ENCODE results near the gene PRKCQ. TPM values are rescaled to one million over a fixed set of nuclear protein-coding genes. Genes with fewer than 3 reads are reported as not detected.

PRKCQ gene
- total RNA-seq, 2 donors from 2014 or later, result 0.33 to 6.0 TPM

DNA sequence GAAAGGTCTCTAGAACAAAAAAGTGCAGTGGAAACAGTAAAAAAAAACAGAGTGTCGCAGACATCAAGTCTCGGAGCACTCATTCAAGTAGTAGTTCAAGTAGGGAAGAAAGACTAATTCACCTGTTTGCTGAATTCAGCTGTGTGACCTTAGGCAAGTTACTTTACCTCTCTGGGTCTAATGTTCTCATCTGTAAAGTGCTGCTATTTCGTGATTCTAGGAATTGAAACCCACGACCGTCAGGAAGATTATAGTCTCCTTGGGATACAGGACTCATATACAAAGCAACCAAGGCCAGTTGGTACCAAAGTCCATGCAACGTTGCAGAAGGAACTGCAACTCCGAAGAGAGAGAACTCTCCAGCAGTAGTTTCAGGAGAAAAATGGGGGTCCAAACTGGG is 26.1 kb downstream of the PRKCQ start:
- ATAC-seq (no peak), DNase-seq (no peak)
- no peaks in the 10 kb centered on the region for H3K9me3 ChIP-seq
- H3K27ac ChIP-seq, result no peak overlapping the region
- H3K36me3 ChIP-seq (replicated peaks in 1 of 2; ENCODE audit: insufficient read depth in 1 of 2, low read depth in 2 of 2), result no peaks in the 10 kb centered on the region
- H3K4me1 ChIP-seq, result no peaks in the 10 kb centered on the region
- TF ChIP-seq CTCF (IDR thresholded peaks at IDR 0.05) (no peak), POLR2A (IDR thresholded peaks at IDR 0.05) (no peak)
- H3K27me3 ChIP-seq, result no peaks in the 10 kb centered on the region
- intact Hi-C loops (cut with DNase I), result no loop called here
- no peak overlapping the region for H3K4me3 ChIP-seq
- WGBS, 2 donors, result 64 to 67% methylated on average over 7 of the region's 7 CpGs

- no peak for DNase-seq
- Histone ChIP-seq H3K36me3 (replicated peaks in 1 of 2; ENCODE audit: insufficient read depth in 1 of 2, low read depth in 2 of 2) (no peaks in the 10 kb centered on the region), H3K27ac (no peak overlapping the region), H3K4me1 (no peaks in the 10 kb centered on the region), H3K9me3 (no peaks in the 10 kb centered on the region), H3K4me3 (no peak overlapping the region), H3K27me3 (no peaks in the 10 kb centered on the region)
- no peak for ATAC-seq
- no peak for TF ChIP-seq POLR2A (IDR thresholded peaks at IDR 0.05)
- no peak for TF ChIP-seq CTCF (IDR thresholded peaks at IDR 0.05)
- intact Hi-C loops (cut with DNase I), result no loop called here
- WGBS, 2 donors, result 67 to 74% methylated on average over 9 of the region's 9 CpGs
Measured at GRCh38 chr10:6543431-6544005, 36.6 kb downstream of the PRKCQ start.

DNA sequence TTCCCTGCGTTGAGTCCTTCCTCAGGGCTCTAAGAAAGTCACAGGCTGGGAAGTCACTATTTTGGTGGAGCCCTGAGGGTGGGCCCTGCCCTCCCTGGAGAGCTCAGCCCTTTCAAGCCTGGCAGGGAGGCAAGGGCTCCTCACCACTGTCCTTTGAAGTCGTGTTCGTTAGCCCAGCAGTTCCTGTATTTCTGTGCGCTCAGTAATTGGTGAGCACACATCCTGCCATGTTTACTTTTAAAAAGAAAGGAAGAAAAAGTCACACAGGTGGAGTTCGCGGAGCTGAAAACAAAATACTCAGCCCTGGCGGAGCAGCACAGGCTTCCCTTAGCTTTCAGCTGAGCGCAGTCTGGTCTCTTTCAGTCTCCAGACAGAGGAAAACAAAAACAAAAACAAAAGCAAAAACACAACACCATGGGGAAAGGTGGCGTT is 37.1 kb downstream of the PRKCQ start:
- Histone ChIP-seq H3K9me3 (no peaks in the 10 kb centered on the region), H3K4me1 (no peaks in the 10 kb centered on the region), H3K27ac (no peak overlapping the region), H3K4me3 (no peak overlapping the region), H3K27me3 (no peaks in the 10 kb centered on the region), H3K36me3 (replicated peaks in 1 of 2; ENCODE audit: insufficient read depth in 1 of 2, low read depth in 2 of 2) (no peaks in the 10 kb centered on the region)
- ATAC-seq (no peak), DNase-seq (no peak)
- TF ChIP-seq CTCF (IDR thresholded peaks at IDR 0.05) (no peak), POLR2A (IDR thresholded peaks at IDR 0.05) (no peak)
- WGBS, 2 donors, result 44 to 57% methylated on average over 9 of the region's 9 CpGs
- intact Hi-C loops (cut with DNase I), result no loop called here

DNA sequence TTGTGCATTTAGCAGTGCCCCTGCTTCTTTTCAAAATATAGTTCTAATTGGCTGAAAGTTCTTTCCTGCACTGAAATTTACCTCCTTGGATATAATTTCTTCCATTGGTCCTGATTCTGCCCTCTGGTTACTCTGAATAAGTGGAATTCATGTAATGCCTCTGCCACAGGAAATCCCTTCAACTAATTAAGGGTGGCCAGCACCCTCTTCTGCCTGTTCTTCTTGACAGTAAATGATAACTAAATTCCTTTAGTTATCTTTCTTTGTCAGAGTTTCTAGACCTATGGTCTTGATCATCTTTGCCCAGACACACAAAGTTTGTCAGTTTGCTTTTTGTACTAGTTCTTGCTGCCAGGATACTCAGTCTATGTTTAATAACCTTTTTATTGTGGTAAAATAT is 40.2 kb downstream of the PRKCQ start:
- TF ChIP-seq CTCF (IDR thresholded peaks at IDR 0.05) (no peak), POLR2A (IDR thresholded peaks at IDR 0.05) (no peak)
- Histone ChIP-seq H3K4me1 (no peaks in the 10 kb centered on the region), H3K4me3 (no peak overlapping the region), H3K9me3 (no peaks in the 10 kb centered on the region), H3K27ac (no peak overlapping the region), H3K36me3 (replicated peaks in 1 of 2; ENCODE audit: insufficient read depth in 1 of 2, low read depth in 2 of 2) (no peaks in the 10 kb centered on the region), H3K27me3 (no peaks in the 10 kb centered on the region)
- DNase-seq (no peak), ATAC-seq (no peak)
- intact Hi-C loops (cut with DNase I), result no loop called here

DNA sequence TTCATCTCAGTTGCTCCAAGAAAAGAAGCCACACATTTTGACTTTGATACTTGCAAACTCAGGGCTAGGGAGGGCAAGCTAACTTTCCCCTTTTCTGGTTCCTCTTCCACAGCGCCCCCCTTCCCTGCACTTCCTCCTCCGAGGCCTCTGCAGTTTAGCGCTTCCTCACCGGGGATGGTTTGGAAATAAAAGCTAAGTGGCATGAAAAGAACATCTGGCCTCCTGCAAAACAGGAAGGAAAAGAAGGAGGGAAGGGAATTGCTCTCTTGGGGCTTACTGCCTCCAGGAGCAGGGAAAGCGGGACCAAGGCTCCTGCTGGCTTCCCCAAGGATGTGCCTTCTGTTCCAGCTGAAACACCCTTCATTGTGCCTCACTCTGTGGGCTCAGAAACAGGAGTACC is 42.3 kb downstream of the PRKCQ start:
- H3K36me3 ChIP-seq (replicated peaks in 1 of 2; ENCODE audit: insufficient read depth in 1 of 2, low read depth in 2 of 2), result no peaks in the 10 kb centered on the region
- no peak overlapping the region for H3K4me3 ChIP-seq
- H3K27me3 ChIP-seq, result no peaks in the 10 kb centered on the region
- H3K27ac ChIP-seq, result no peak overlapping the region
- intact Hi-C loops (cut with DNase I), result no loop called here
- ATAC-seq (no peak), DNase-seq (peak in 1 of 4 donors; percentile 43)
- no peaks in the 10 kb centered on the region for H3K4me1 ChIP-seq
- WGBS, 2 donors, result 64 to 79% methylated on average over 5 of the region's 5 CpGs
- no peaks in the 10 kb centered on the region for H3K9me3 ChIP-seq
- no peak for TF ChIP-seq POLR2A (IDR thresholded peaks at IDR 0.05)
- no peak for TF ChIP-seq CTCF (IDR thresholded peaks at IDR 0.05)

All from body of pancreas (tissue), 4 donors.